Mesodermal cell (in vitro differentiated cells): Measurements from ENCODE around the gene COL18A1.
"Not testable (repeated sequence)": the region's sequence is repeated elsewhere in the genome, so short reads cannot be mapped to it uniquely, and the experiment has no call there.

Source experiments
- H3K27ac ChIP-seq: 2 replicates; pipeline ENCODE4 v1.7.0; 2013; ENCODE audit warnings: mild to moderate bottlenecking, low read depth, low read length, moderate library complexity; ENCODE audit not compliant: severe bottlenecking
- H3K36me3 ChIP-seq: 2 replicates; pipeline ENCODE4 v1.7.1; 2013; ENCODE audit warnings: mild to moderate bottlenecking, low read length, moderate library complexity; ENCODE audit not compliant: control insufficient read depth, insufficient read depth
- H3K4me1 ChIP-seq: one replicate; pipeline ENCODE4 v1.7.1; 2013; ENCODE audit warnings: mild to moderate bottlenecking, low read length; ENCODE audit not compliant: insufficient read depth, control insufficient read depth, poor library complexity, severe bottlenecking
- H3K4me3 ChIP-seq: 2 replicates; pipeline ENCODE4 v1.7.0; 2013; ENCODE audit warnings: low read length, control low read depth, mild to moderate bottlenecking; ENCODE audit not compliant: insufficient read depth, poor library complexity, severe bottlenecking; ENCODE audit errors: extremely low read depth
- H3K9me3 ChIP-seq: 2 replicates; pipeline ENCODE4 v1.7.1; 2013; ENCODE audit warnings: mild to moderate bottlenecking, low read length, moderate library complexity; ENCODE audit not compliant: control insufficient read depth
- WGBS, 2 experiments: methylation state at CpG; one replicate each; pipeline ENCODE4 v1.1.5; 2013; ENCODE audit warnings: missing lambda C conversion rate in 2 of 2; ENCODE audit not compliant: insufficient coverage in 2 of 2; 5-methylcytosine and 5-hydroxymethylcytosine counted together

The COL18A1 gene

GRCh38 chr21:45528028-45528705, 123.2 kb downstream of the COL18A1 start:
- no peak overlapping the region for H3K4me3 ChIP-seq
- no peaks in the 10 kb centered on the region for H3K4me1 ChIP-seq
- H3K9me3 ChIP-seq, result no peaks in the 10 kb centered on the region
- H3K36me3 ChIP-seq, result peaks cover 54% of the 10 kb centered on the region
- WGBS, 2 experiments, result 95 to 96% methylated on average over 15 to 17 of the region's 18 CpGs
- H3K27ac ChIP-seq, result no peak overlapping the region

DNA sequence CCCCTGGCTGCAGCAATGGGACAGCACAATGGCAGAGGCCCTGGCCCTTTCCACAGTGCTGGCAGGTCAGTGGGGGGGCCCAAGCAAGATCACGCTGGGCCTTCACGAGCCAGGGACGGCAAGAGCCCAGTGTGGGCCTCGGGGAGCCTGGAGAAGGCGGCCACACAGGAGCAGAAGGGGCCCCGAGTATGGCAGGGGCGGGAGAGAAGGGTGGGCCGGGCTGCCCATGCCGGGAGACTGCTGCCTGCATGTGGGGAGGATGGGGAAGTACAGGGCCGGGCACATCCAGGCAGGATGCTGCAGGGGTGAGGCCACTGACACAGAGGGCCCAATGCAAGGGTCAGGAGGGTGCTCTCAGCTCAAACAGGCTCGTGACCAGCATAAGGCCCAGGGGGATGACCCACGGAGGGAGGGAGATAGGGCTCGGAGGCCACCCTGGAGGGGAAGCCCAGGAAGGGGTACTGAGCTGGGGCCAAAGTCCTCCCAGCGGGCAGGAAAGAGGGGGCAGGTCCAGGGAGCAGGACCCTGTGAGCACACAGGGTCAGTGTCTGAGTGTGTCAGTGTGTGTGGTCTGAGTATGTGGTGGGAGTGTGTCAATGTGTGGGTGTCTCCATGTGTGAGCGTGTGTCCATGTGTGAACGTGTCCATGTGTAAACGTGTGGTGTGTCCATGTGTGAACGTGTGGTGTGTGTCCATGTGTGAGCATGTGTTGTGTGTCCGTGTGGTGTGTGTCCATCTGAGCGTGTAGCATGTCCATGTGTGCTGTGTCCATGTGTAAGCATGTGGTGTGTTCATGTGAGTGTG, 124.2 kb downstream of the COL18A1 start:
- H3K27ac ChIP-seq, result no peak overlapping the region
- H3K9me3 ChIP-seq, result no peaks in the 10 kb centered on the region
- H3K4me3 ChIP-seq, result no peak overlapping the region
- 89 to 92% methylated on average over 16 to 20 of the region's 20 CpGs for WGBS, 2 experiments
- H3K36me3 ChIP-seq, result peaks cover 48% of the 10 kb centered on the region
- peaks cover 7% of the 10 kb centered on the region for H3K4me1 ChIP-seq

- Histone ChIP-seq H3K36me3 (peaks cover 48% of the 10 kb centered on the region), H3K9me3 (no peaks in the 10 kb centered on the region), H3K27ac (no peak overlapping the region), H3K4me3 (no peak overlapping the region), H3K4me1 (peaks cover 14% of the 10 kb centered on the region)
- WGBS, 2 experiments, result 94 to 97% methylated on average over 11 of the region's 11 CpGs
These were observed 124.9 kb downstream of the COL18A1 start for GRCh38 chr21:45529785-45530422.

DNA sequence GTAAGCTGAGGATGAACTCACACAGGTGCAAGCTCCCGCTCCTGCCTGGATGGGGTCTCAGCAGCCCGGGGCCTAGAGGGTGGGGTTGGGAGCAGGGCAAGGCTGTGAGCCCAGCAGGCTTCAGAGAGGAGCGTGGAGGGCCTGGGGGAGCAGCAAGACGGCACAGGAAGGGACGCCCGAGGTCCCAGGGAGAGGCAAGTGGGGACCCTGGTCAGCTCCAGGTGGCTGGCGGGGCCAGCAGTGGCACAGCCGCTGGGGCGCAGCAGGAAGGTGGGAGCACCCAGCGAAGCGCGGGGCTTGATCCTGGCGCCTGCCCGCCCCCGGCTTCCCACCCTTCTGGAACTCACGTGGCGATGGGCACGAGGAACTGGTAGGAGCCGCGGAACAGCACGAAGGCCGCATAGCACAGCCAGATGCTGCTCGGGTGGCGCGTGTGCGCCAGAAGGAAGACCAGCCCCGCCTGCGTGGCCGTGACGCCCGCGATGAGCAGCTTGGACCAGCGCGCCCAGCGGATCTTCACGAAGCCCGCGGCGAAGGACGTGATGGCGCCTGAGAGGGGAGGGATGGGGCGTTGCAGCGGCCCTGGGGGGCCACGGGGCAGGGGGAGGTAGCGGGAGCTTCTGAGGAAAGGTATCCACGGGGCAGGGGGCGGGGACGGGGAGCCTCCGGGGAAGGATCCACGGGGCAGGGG, 125.6 kb downstream of the COL18A1 start:
- Histone ChIP-seq H3K4me1 (peaks cover 16% of the 10 kb centered on the region), H3K27ac (no peak overlapping the region), H3K9me3 (no peaks in the 10 kb centered on the region), H3K36me3 (peaks cover 44% of the 10 kb centered on the region), H3K4me3 (no peak overlapping the region)
- 94 to 98% methylated on average over 42 to 43 of the region's 50 CpGs for WGBS, 2 experiments

DNA sequence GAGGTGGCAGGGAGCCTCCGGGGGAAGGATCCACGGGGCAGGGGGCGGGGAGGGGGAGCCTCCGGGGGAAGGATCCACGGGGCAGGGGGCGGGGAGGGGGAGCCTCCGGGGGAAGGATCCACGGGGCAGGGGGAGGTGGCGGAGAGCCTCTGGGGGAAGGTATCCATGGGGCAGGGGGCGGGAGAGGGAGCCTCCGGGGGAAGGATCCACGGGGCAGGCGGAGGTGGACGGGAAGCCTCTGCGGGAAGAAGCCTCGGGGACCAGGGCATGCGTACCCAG, 126.1 kb downstream of the COL18A1 start:
- H3K27ac ChIP-seq, H3K9me3 ChIP-seq, H3K4me3 ChIP-seq: not testable (repeated sequence)
- Histone ChIP-seq H3K36me3 (peaks cover 43% of the 10 kb centered on the region), H3K4me1 (peaks cover 16% of the 10 kb centered on the region)
- WGBS, 2 experiments, result 96 to 99% methylated on average over 9 to 10 of the region's 17 CpGs

GRCh38 chr21:45531393-45532215, 126.6 kb downstream of the COL18A1 start:
- no peak overlapping the region for H3K4me3 ChIP-seq
- 95% methylated on average over 71 to 76 of the region's 76 CpGs for WGBS, 2 experiments
- H3K9me3 ChIP-seq, result no peaks in the 10 kb centered on the region
- H3K36me3 ChIP-seq, result peaks cover 48% of the 10 kb centered on the region
- no peak overlapping the region for H3K27ac ChIP-seq
- peaks cover 16% of the 10 kb centered on the region for H3K4me1 ChIP-seq

DNA sequence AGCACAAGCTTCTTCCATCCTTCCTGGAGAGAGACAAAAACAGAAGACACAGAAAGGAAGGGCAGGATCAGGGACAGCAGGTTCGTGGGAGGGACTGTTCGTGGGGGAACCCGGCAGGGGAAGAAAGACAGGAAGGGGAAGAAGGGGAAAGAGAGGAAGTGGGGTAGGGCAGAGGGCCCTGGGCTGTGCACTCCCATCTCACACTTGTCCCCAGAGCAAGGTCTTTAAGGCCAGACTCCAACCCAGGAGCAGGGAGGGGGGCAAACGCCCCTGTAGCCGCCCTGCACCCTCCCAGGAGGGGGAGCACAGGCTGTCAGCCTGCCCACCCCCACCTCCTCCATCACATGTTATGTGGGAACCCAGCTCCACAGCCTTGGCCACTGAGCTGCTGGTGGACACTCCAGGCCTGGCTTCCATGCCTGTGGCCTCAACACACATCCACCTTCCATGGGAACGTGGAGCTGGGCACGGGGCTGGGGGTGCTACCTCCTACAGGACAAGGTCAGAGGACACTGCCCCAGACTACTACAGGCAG, 127.9 kb downstream of the COL18A1 start:
- Histone ChIP-seq H3K27ac (no peak overlapping the region), H3K4me1 (peaks cover 16% of the 10 kb centered on the region), H3K9me3 (no peaks in the 10 kb centered on the region), H3K36me3 (peaks cover 45% of the 10 kb centered on the region), H3K4me3 (no peak overlapping the region)
- WGBS, 2 experiments, result 87 to 96% methylated on average over 3 to 4 of the region's 7 CpGs

DNA sequence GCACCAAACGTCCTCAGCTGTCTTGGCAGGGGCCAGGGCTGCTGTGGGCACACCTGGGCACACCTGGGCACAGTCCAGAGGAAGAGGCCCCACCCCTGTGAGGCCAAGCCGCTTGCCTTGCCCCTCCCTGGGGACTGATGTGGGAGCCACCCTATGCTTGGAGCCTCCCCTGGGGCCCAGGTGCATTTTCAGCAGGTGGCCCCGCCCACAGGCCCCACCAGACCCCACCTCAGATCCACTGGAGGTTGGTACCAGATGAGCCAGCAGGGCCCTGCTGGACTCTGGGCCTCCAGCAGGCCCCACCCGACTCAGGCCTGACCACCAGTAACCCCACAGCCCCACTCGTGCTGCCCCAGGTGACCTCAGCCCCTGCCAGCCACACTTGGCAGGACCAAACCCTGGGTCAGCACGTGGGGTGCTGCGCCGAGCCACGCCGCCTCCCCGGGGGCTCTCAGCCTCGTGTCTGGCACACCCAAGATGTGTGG, 128.4 kb downstream of the COL18A1 start:
- Histone ChIP-seq H3K4me1 (peaks cover 16% of the 10 kb centered on the region), H3K36me3 (peaks cover 40% of the 10 kb centered on the region), H3K9me3 (no peaks in the 10 kb centered on the region), H3K4me3 (no peak overlapping the region), H3K27ac (no peak overlapping the region)
- WGBS, 2 experiments, result 94 to 96% methylated on average over 10 to 11 of the region's 12 CpGs

GRCh38 chr21:45533846-45534635, 129.1 kb downstream of the COL18A1 start:
- Histone ChIP-seq H3K27ac (no peak overlapping the region), H3K36me3 (peaks cover 35% of the 10 kb centered on the region), H3K4me1 (peaks cover 16% of the 10 kb centered on the region), H3K9me3 (no peaks in the 10 kb centered on the region), H3K4me3 (no peak overlapping the region)
- 90 to 93% methylated on average over 19 to 20 of the region's 20 CpGs for WGBS, 2 experiments
